Lung (tissue), 12 donors: Measurements from ENCODE around the gene OR9Q1. TPM values are rescaled to one million over a fixed set of nuclear protein-coding genes. Genes with fewer than 3 reads are reported as not detected.

Experiments used
- ATAC-seq: fragments of 200-7000 bp; cut with Tn5 transposase; one replicate; pipeline ENCODE4 v1.9.1; 2020; ENCODE audit warnings: moderate number of reproducible peaks; ENCODE audit not compliant: insufficient read depth, low FRiP score
- DNase-seq, 3 donors: peaks; one replicate each; pipeline ENCODE4 v3.0.0-alpha.2; 2013 to 2017
- H3K27ac ChIP-seq, 2 donors: one replicate each; pipeline ENCODE4 v1.5.1; 2013; ENCODE audit warnings: mild to moderate bottlenecking in 2 of 2, moderate library complexity in 2 of 2, control low read depth in 1 of 2, inconsistent platforms in 1 of 2, low read depth in 1 of 2, low read length in 1 of 2
- H3K27me3 ChIP-seq, 3 donors: one replicate each; pipeline ENCODE4 v1.5.1; 2013; ENCODE audit warnings: low read length in 2 of 3; ENCODE audit not compliant: control insufficient read depth in 3 of 3, insufficient read depth in 3 of 3
- H3K36me3 ChIP-seq, 4 donors: one replicate each; pipeline ENCODE4 v1.5.1; 2013; ENCODE audit warnings: low read length in 4 of 4, mild to moderate bottlenecking in 1 of 4, moderate library complexity in 1 of 4; ENCODE audit not compliant: control insufficient read depth in 4 of 4, insufficient read depth in 4 of 4
- H3K4me1 ChIP-seq, 5 donors: one replicate each; pipeline ENCODE4 v1.5.1; 2013; ENCODE audit warnings: low read length in 5 of 5, mild to moderate bottlenecking in 2 of 5, moderate library complexity in 1 of 5; ENCODE audit not compliant: control insufficient read depth in 5 of 5, insufficient read depth in 5 of 5
- H3K4me3 ChIP-seq: one replicate; pipeline ENCODE4 v1.5.1; 2013; ENCODE audit warnings: mild to moderate bottlenecking, control low read depth, moderate library complexity
- H3K9ac ChIP-seq, 2 donors: one replicate each; pipeline ENCODE4 v1.5.1; 2013; ENCODE audit warnings: low read length in 2 of 2, control low read depth in 1 of 2; ENCODE audit not compliant: insufficient read depth in 1 of 2
- H3K9me3 ChIP-seq, 4 donors: one replicate each; pipeline ENCODE4 v1.5.1; 2013; ENCODE audit warnings: low read length in 3 of 4, mild to moderate bottlenecking in 1 of 4, moderate library complexity in 1 of 4; ENCODE audit not compliant: control insufficient read depth in 4 of 4, insufficient read depth in 3 of 4
- CTCF ChIP-seq: IDR thresholded peaks from 2 replicates; pipeline ENCODE4 v1.5.1; 2012; ENCODE audit warnings: mild to moderate bottlenecking; ENCODE audit errors: control extremely low read depth, extremely low read depth
- WGBS, 2 donors: extraction: QIAGEN DNeasy Blood & Tissue Kit; methylation state at CpG; one replicate each; pipeline ENCODE4 v1.1.7; 2013; 5-methylcytosine and 5-hydroxymethylcytosine counted together
- polyA plus RNA-seq, 2 donors: library from polyadenylated mRNA; stranded (reverse); fragments of 200-250 nt; gene quantifications; one replicate each; pipeline ENCODE4 v1.2.1, GENCODE V29; 2013
- total RNA-seq, 2 donors: library from RNA; depleted of rRNA in 1 of 2; stranded (reverse); fragments of >200 nt in 1 of 2; gene quantifications; one replicate each; pipeline ENCODE4 v1.2.1, GENCODE V29; 2014 to 2021
- donor health status: control.
- donor health status: control.
- donor health status: Bipolar disorder and iron deficiency.
- donor health status: healthy.
- donor health status: DM: yes; HTN: yes; CAD: no.

The OR9Q1 gene
- total and polyA plus RNA-seq, 4 donors: 0.14 TPM; not detected in 3

DNA sequence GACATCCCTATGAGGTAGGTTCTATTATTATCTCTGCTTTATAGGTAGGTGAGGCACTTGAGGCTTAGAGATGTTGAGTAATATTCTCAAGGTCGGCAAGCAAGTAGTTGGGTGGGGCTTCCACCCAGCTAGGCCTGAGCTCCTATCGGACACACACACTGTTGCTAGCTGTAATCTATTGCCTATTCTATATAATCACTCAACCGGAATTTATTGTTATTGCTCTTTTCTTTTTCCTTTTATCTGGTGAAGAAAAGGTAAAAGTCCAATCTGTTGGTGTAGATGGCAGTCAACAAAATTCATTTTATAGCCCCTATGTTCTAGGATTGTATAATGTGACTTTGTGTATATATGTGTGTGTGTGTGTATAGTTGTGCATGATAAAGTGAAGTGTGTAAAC is 168.5 kb downstream of the OR9Q1 start:
- no peak for TF ChIP-seq CTCF
- DNase-seq: no peak
- no peak overlapping the region for H3K9ac ChIP-seq
- no peak overlapping the region for H3K27ac ChIP-seq
- H3K27me3 ChIP-seq: no peaks in the 10 kb centered on the region
- no peak for ATAC-seq
- H3K9me3 ChIP-seq: no peaks in the 10 kb centered on the region
- no peaks in the 10 kb centered on the region for H3K36me3 ChIP-seq
- H3K4me3 ChIP-seq: no peak overlapping the region
- 82 to 85% methylated on average over 3 of the region's 3 CpGs for WGBS, 2 donors
- no peaks in the 10 kb centered on the region for H3K4me1 ChIP-seq

DNA sequence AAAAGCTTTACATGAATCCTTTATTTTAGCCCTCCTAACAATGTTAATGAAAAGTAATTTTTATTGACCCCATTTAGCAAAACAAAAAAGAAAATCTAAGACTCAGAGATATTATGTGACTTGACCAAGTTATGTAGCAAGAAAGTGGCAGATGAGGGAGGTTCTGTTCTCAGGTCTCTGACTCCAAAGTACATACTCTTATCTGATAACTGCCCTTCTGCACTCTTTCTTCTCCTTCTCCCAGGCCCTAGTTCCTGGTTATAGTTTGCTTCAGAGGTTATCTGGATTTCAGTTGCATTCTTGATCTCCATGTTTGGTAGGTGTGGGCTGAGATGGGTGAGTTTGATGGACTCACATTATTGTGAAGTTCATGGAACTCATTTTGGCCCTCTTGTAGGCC is 169.7 kb downstream of the OR9Q1 start:
- no peak for DNase-seq
- H3K9me3 ChIP-seq: no peaks in the 10 kb centered on the region
- no peaks in the 10 kb centered on the region for H3K36me3 ChIP-seq
- no peak overlapping the region for H3K4me3 ChIP-seq
- H3K4me1 ChIP-seq: no peaks in the 10 kb centered on the region
- no peak for TF ChIP-seq CTCF
- ATAC-seq: no peak
- H3K27ac ChIP-seq: no peak overlapping the region
- H3K27me3 ChIP-seq: no peaks in the 10 kb centered on the region
- H3K9ac ChIP-seq: no peak overlapping the region

DNA sequence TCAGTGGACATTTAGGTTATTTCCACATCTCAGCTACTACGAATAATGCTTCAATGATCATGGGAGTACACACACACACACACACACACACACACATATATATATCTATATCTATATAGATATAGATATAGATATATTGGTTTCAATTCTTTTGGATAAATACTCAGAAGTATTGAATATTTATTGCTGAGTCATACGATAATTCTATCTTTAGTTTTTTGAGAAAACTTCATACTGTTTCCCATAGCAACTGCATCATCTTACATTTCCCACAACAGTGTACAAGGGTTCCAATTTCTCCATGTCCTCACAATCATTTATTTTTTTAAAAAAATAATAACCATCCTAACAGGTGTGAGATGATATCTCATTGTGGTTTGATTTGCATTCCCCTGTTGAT is 172.3 kb downstream of the OR9Q1 start:
- DNase-seq (no peak), ATAC-seq (no peak)
- Histone ChIP-seq H3K36me3 (no peaks in the 10 kb centered on the region), H3K27ac (no peak overlapping the region), H3K9ac (no peak overlapping the region), H3K9me3 (peaks cover 0 to 3% (median 0%) of the 10 kb centered on the region in 4 donors), H3K4me3 (no peak overlapping the region), H3K4me1 (no peaks in the 10 kb centered on the region), H3K27me3 (no peaks in the 10 kb centered on the region)
- TF ChIP-seq CTCF: no peak
- 92 to 98% methylated on average over 2 of the region's 2 CpGs for WGBS, 2 donors

GRCh38 chr11:58199271-58199670 is 175.6 kb downstream of the OR9Q1 start:
- ATAC-seq (no peak), DNase-seq (no peak)
- Histone ChIP-seq H3K27me3 (no peaks in the 10 kb centered on the region), H3K4me1 (no peaks in the 10 kb centered on the region), H3K9me3 (peaks cover 0 to 3% (median 0%) of the 10 kb centered on the region in 4 donors), H3K36me3 (no peaks in the 10 kb centered on the region), H3K9ac (no peak overlapping the region), H3K4me3 (no peak overlapping the region), H3K27ac (no peak overlapping the region)
- TF ChIP-seq CTCF: no peak
- 50 to 82% methylated on average over 1 of the region's 1 CpG for WGBS, 2 donors
